ENCODE measurements around the gene BMAL2.

Gene BMAL2

DNA sequence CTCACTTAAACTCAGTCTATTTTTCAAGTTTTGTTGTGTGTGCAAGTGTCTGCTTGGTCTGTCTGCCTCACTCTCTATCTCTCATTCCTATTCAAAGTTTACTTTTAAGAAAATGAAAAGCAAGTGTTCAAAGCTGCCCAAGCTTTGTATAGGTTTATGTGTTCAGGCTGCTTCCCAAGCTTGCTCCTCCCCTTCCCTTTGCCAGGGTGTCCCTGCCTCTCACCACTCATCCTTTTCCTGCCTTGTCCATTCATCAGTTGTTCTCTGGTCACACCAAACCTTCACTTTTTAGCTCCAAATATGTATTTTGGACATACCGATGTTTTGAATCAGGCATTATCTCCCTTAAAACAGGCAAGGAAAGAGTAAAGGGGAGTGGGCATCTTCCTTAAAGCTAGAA, 47.2 kb upstream of the BMAL2 start:
- H3K79me2 ChIP-seq (ENCODE audit: low read length): peaks cover 94% of the 10 kb centered on the region
- no peaks in the 10 kb centered on the region for H4K20me1 ChIP-seq (ENCODE audit: insufficient read depth, low read length)
- H3K27ac ChIP-seq (ENCODE audit: low read length): no peak overlapping the region
- no peak for DNase-seq
- H2AFZ ChIP-seq (ENCODE audit: low read length): no peak overlapping the region
- no peak overlapping the region for H3K4me3 ChIP-seq (ENCODE audit: low read length)
- H3K4me2 ChIP-seq (ENCODE audit: low read depth, low read length): no peak overlapping the region
- H3K9ac ChIP-seq (ENCODE audit: low read length): no peak overlapping the region
- H3F3A ChIP-seq (ENCODE audit: insufficient read depth, low read length): no peaks in the 10 kb centered on the region
- no peaks in the 10 kb centered on the region for H3K27me3 ChIP-seq (replicated peaks; ENCODE audit: insufficient read depth, low read length)
- no peaks in the 10 kb centered on the region for H3K36me3 ChIP-seq (replicated peaks; ENCODE audit: insufficient read depth, low read length)
- TF ChIP-seq EZH2 (optimal IDR thresholded peaks at IDR 0.05; ENCODE audit: low read depth, low read length): no peak
- TF ChIP-seq CTCF (IDR thresholded peaks at IDR 0.05; ENCODE audit: low read length): no peak
- TF ChIP-seq EZH2phosphoT487 (IDR thresholded peaks at IDR 0.05; ENCODE audit: low read length): no peak
- H3K9me3 ChIP-seq (replicated peaks; ENCODE audit: insufficient read depth, low read length): no peaks in the 10 kb centered on the region
- peaks cover 11% of the 10 kb centered on the region; the same call in 1 of the 2 replicates for H3K4me1 ChIP-seq (ENCODE audit: low read length)
- H3K9me2 ChIP-seq (replicated peaks; ENCODE audit: insufficient read depth, low read length): no peaks in the 10 kb centered on the region

DNA sequence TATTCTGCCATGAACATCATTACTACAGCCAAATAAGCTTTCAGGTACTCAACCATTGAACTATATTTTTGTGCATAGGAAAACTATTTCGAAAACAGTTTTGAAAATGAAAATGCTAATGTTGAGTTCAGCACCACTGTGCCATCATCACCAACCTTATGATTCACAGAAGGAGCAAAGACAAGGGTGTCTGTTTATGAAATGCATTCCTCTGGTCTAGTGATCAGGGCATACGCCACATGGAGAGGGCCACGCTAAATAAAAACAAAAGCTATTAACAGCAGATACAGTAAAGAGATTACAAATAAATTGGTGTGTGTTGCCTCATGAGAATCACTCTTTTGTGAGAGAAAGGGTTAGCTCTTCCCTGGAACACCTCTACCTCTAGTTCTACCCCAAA, 43.2 kb upstream of the BMAL2 start:
- Histone ChIP-seq H2AFZ (ENCODE audit: low read length) (no peak overlapping the region), H3F3A (ENCODE audit: insufficient read depth, low read length) (no peaks in the 10 kb centered on the region), H3K9me2 (replicated peaks; ENCODE audit: insufficient read depth, low read length) (no peaks in the 10 kb centered on the region), H3K9ac (ENCODE audit: low read length) (no peak overlapping the region), H3K27me3 (replicated peaks; ENCODE audit: insufficient read depth, low read length) (no peaks in the 10 kb centered on the region), H3K4me3 (ENCODE audit: low read length) (no peak overlapping the region), H3K36me3 (replicated peaks; ENCODE audit: insufficient read depth, low read length) (no peaks in the 10 kb centered on the region), H3K27ac (ENCODE audit: low read length) (no peak overlapping the region), H3K4me2 (ENCODE audit: low read depth, low read length) (no peak overlapping the region), H4K20me1 (ENCODE audit: insufficient read depth, low read length) (no peaks in the 10 kb centered on the region), H3K79me2 (ENCODE audit: low read length) (peaks cover 97% of the 10 kb centered on the region), H3K9me3 (replicated peaks; ENCODE audit: insufficient read depth, low read length) (no peaks in the 10 kb centered on the region), H3K4me1 (ENCODE audit: low read length) (peaks cover 18% of the 10 kb centered on the region; the same call in 1 of the 2 replicates)
- TF ChIP-seq CTCF (IDR thresholded peaks at IDR 0.05; ENCODE audit: low read length) (no peak), EZH2phosphoT487 (IDR thresholded peaks at IDR 0.05; ENCODE audit: low read length) (no peak), EZH2 (optimal IDR thresholded peaks at IDR 0.05; ENCODE audit: low read depth, low read length) (no peak)
- no peak for DNase-seq

GRCh38 chr12:27290501-27291168, 42.0 kb upstream of the BMAL2 start:
- no peak for DNase-seq
- Histone ChIP-seq H3K4me2 (ENCODE audit: low read depth, low read length) (no peak overlapping the region), H3K27ac (ENCODE audit: low read length) (no peak overlapping the region)

More at GRCh38 chr12:27290501-27291168, 42.0 kb upstream of the BMAL2 start:
- H3K36me3 ChIP-seq (replicated peaks; ENCODE audit: insufficient read depth, low read length): no peaks in the 10 kb centered on the region
- H2AFZ ChIP-seq (ENCODE audit: low read length): no peak overlapping the region
- H3K4me3 ChIP-seq (ENCODE audit: low read length): no peak overlapping the region
- H3F3A ChIP-seq (ENCODE audit: insufficient read depth, low read length): no peaks in the 10 kb centered on the region
- H4K20me1 ChIP-seq (ENCODE audit: insufficient read depth, low read length): no peaks in the 10 kb centered on the region
- H3K9me3 ChIP-seq (replicated peaks; ENCODE audit: insufficient read depth, low read length): no peaks in the 10 kb centered on the region
- H3K4me1 ChIP-seq (ENCODE audit: low read length): peaks cover 24% of the 10 kb centered on the region; the same call in 1 of the 2 replicates
- no peak for TF ChIP-seq EZH2 (optimal IDR thresholded peaks at IDR 0.05; ENCODE audit: low read depth, low read length)
- TF ChIP-seq EZH2phosphoT487 (IDR thresholded peaks at IDR 0.05; ENCODE audit: low read length): no peak
- no peak for TF ChIP-seq CTCF (IDR thresholded peaks at IDR 0.05; ENCODE audit: low read length)
- peaks cover 97% of the 10 kb centered on the region for H3K79me2 ChIP-seq (ENCODE audit: low read length)
- H3K9ac ChIP-seq (ENCODE audit: low read length): no peak overlapping the region
- H3K9me2 ChIP-seq (replicated peaks; ENCODE audit: insufficient read depth, low read length): no peaks in the 10 kb centered on the region
- H3K27me3 ChIP-seq (replicated peaks; ENCODE audit: insufficient read depth, low read length): no peaks in the 10 kb centered on the region

Measured in MM.1S (cell line).